Activated B cell treated with CpG ODN at 0.5 μM for 24 hours (primary cell): ENCODE results near the gene FCN2. TPM values are rescaled to one million over a fixed set of nuclear protein-coding genes. Genes with fewer than 3 reads are reported as not detected.

Experiments used
- ATAC-seq: fragments of 200-7000 bp; cut with Tn5 transposase; one replicate; pipeline ENCODE4 v1.10.0; 2021; ENCODE audit warnings: low read depth, mild to moderate bottlenecking, moderate library complexity
- CTCF ChIA-PET: fragments of 350-600 bp; sonication (Branson Sonifier 250); formaldehyde crosslinking; loops from one replicate; lab custom pipeline; 2021; ENCODE audit warnings: antibody characterized with exemption; lab: Charles Lee
- POLR2A ChIA-PET: fragments of 350-600 bp; sonication (Branson Sonifier 250); formaldehyde crosslinking; loops from one replicate; lab custom pipeline; 2021; ENCODE audit warnings: antibody characterized with exemption; lab: Charles Lee
- DNase-seq: peaks from one replicate; pipeline ENCODE4 v3.0.0; 2022
- H3K27ac Mint-ChIP-seq: one replicate; pipeline ENCODE4 v1.8.0; 2020; ENCODE audit warnings: mixed read lengths
- H3K27me3 Mint-ChIP-seq: one replicate; pipeline ENCODE4 v1.8.0; 2021; ENCODE audit warnings: mixed read lengths
- H3K36me3 Mint-ChIP-seq: one replicate; pipeline ENCODE4 v1.8.0; 2021; ENCODE audit warnings: low read depth, mixed read lengths
- H3K4me1 Mint-ChIP-seq: one replicate; pipeline ENCODE4 v1.8.0; 2021; ENCODE audit warnings: mixed read lengths
- H3K4me3 Mint-ChIP-seq: one replicate; pipeline ENCODE4 v1.8.0; 2020; ENCODE audit warnings: mild to moderate bottlenecking, mixed read lengths
- H3K9me3 Mint-ChIP-seq: one replicate; pipeline ENCODE4 v1.8.0; 2020; ENCODE audit warnings: mixed read lengths
- intact Hi-C: fragments of 100-400 bp; cut with micrococcal nuclease; formaldehyde crosslinking; loops from one replicate; pipeline ENCODE4 v1.15.1; 2024
- total RNA-seq: library from RNA; stranded (reverse); gene quantifications from 2 replicates; pipeline ENCODE4 v1.2.3, GENCODE V29; 2022
- TF ChIP-seq, protein P1 (sequence below): fragments of 200-600 bp; IDR thresholded peaks from one replicate; pipeline ENCODE4 v1.8.0; 2022; ENCODE audit warnings: antibody characterized with exemption, mild to moderate bottlenecking

The FCN2 gene
- total RNA-seq, 1 donor from 2014 or later = not detected

DNA sequence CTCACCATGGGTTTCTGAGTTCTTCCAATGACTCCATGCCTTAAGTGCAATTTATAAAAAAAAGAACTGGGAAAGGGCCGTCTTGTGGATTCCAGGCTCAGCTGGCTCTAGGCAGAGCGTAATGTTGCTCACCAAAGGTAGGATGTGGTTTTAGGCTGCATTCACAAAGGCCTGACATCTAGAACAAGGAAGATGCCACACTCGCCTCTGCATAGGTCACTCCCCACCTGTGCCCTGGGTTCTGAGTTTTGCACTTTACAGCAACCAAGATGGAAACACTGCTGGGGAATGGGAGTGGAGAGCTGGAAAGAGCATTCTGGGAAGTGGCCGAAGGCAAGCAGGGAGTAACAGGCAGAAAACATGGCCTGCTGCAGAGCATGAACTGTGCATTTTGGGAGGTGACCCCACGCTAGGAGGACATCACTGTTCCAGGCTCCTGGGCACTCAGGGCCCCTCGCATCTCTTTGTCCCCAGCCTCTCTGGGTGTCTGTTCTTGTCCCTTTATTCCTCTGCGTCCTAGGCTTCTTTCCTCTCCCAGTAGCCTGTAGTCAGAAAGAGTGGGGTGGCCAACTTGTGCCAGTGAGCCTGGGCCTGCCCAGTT, 12.3 kb downstream of the FCN2 start:
- H3K9me3 Mint-ChIP-seq = no peaks in the 10 kb centered on the region
- no peak overlapping the region for H3K4me3 Mint-ChIP-seq
- DNase-seq (no peak), ATAC-seq (no peak)
- H3K27me3 Mint-ChIP-seq = peaks cover 8% of the 10 kb centered on the region
- peaks cover 3% of the 10 kb centered on the region for H3K4me1 Mint-ChIP-seq
- ChIA-PET POLR2A (no interaction called here), CTCF (no interaction called here)
- H3K27ac Mint-ChIP-seq = no peak overlapping the region
- intact Hi-C loops = no loop called here
- H3K36me3 Mint-ChIP-seq = no peaks in the 10 kb centered on the region
- TF ChIP-seq, protein P1, sequence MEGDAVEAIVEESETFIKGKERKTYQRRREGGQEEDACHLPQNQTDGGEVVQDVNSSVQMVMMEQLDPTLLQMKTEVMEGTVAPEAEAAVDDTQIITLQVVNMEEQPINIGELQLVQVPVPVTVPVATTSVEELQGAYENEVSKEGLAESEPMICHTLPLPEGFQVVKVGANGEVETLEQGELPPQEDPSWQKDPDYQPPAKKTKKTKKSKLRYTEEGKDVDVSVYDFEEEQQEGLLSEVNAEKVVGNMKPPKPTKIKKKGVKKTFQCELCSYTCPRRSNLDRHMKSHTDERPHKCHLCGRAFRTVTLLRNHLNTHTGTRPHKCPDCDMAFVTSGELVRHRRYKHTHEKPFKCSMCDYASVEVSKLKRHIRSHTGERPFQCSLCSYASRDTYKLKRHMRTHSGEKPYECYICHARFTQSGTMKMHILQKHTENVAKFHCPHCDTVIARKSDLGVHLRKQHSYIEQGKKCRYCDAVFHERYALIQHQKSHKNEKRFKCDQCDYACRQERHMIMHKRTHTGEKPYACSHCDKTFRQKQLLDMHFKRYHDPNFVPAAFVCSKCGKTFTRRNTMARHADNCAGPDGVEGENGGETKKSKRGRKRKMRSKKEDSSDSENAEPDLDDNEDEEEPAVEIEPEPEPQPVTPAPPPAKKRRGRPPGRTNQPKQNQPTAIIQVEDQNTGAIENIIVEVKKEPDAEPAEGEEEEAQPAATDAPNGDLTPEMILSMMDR = no peak

GRCh38 chr9:134894136-134894860, 13.7 kb downstream of the FCN2 start:
- Mint-ChIP-seq H3K9me3 (peaks cover 6% of the 10 kb centered on the region), H3K27me3 (peaks cover 7% of the 10 kb centered on the region), H3K4me3 (no peak overlapping the region), H3K36me3 (peaks cover 1% of the 10 kb centered on the region), H3K27ac (no peak overlapping the region), H3K4me1 (peaks cover 3% of the 10 kb centered on the region)
- POLR2A ChIA-PET = interaction anchor here (0.6 kb wide), 1 partner anchor 45 kb away, joined by 3 read pairs; no protein-coding TSS in a partner anchor
- intact Hi-C loops = no loop called here
- CTCF ChIA-PET = no interaction called here
- ATAC-seq (no peak), DNase-seq (no peak)
- TF ChIP-seq, protein P1 = no peak

DNA sequence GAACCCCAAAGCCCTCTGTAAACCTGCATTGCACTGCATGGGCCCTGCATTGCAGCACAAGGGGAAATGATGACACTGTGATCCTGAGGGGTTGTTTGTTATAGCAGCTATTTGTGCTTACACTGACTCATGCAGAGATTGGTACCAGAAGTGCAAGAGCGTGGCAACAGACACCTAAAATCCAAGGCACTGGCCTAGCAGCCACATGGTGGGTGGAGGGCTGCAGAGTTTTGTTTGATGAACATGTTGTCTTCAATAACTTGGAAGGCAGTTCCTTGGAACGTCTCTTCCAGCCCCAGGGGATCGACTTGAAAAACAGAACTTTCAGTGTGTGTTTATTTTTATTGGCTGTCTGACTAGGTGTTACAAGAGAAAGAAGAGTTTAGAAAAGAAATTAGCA, 14.5 kb downstream of the FCN2 start:
- Mint-ChIP-seq H3K4me3 (no peak overlapping the region), H3K4me1 (no peaks in the 10 kb centered on the region), H3K36me3 (peaks cover 1% of the 10 kb centered on the region), H3K27ac (no peak overlapping the region), H3K27me3 (peaks cover 4% of the 10 kb centered on the region), H3K9me3 (peaks cover 8% of the 10 kb centered on the region)
- ChIA-PET CTCF (no interaction called here), POLR2A (no interaction called here)
- intact Hi-C loops = no loop called here
- DNase-seq (no peak), ATAC-seq (no peak)
- TF ChIP-seq, protein P1 = no peak

GRCh38 chr9:134895567-134895907, 14.9 kb downstream of the FCN2 start:
- ATAC-seq (no peak), DNase-seq (no peak)
- ChIA-PET CTCF (no interaction called here), POLR2A (no interaction called here)
- TF ChIP-seq, protein P1 = no peak
- Mint-ChIP-seq H3K36me3 (peaks cover 1% of the 10 kb centered on the region), H3K27me3 (peaks cover 3% of the 10 kb centered on the region), H3K4me1 (no peaks in the 10 kb centered on the region), H3K4me3 (no peak overlapping the region), H3K27ac (no peak overlapping the region), H3K9me3 (peaks cover 8% of the 10 kb centered on the region)
- intact Hi-C loops = no loop called here

GRCh38 chr9:134895908-134896833, 15.6 kb downstream of the FCN2 start:
- no peak for DNase-seq
- intact Hi-C loops = no loop called here
- Mint-ChIP-seq H3K27me3 (peaks cover 3% of the 10 kb centered on the region), H3K4me1 (no peaks in the 10 kb centered on the region), H3K27ac (no peak overlapping the region), H3K36me3 (peaks cover 1% of the 10 kb centered on the region), H3K4me3 (no peak overlapping the region), H3K9me3 (peaks cover 8% of the 10 kb centered on the region)
- ChIA-PET POLR2A (no interaction called here), CTCF (no interaction called here)
- no peak for ATAC-seq
- TF ChIP-seq, protein P1 = no peak
